K562 (cell line): ENCODE measurements around the gene SLC22A7. TPM values are rescaled to one million over a fixed set of nuclear protein-coding genes. Genes with fewer than 3 reads are reported as not detected.

Source experiments
- CCNT2 ChIP-seq: IDR thresholded peaks from 2 replicates; pipeline ENCODE4 v1.6.1; 2011; ENCODE audit warnings: borderline replicate concordance, low read depth, mild to moderate bottlenecking, moderate library complexity, mixed read lengths, low read length; ENCODE audit not compliant: insufficient read length; ENCODE audit errors: extremely low read depth
- CREB1 ChIP-seq, 2 experiments: sonication (generic) in 1 of 2; formaldehyde crosslinking in 1 of 2; IDR thresholded peaks; 2 replicates each; pipeline versions ENCODE4 v1.6.1 to v1.8.0; 2012 to 2022; ENCODE audit warnings: inconsistent platforms in 1 of 2, mild to moderate bottlenecking in 1 of 2, missing genetic modification reagents in 1 of 2, moderate library complexity in 1 of 2
- CXXC5 ChIP-seq: fragments of 250-450 bp; sonication (Bioruptor Pico); IDR thresholded peaks from 2 replicates; pipeline ENCODE4 v1.8.0; 2022; ENCODE audit warnings: inconsistent platforms, mild to moderate bottlenecking, moderate library complexity
- GABPB1 ChIP-seq: sonication (generic); formaldehyde crosslinking; IDR thresholded peaks from 2 replicates; pipeline ENCODE4 v1.8.0; 2022; ENCODE audit warnings: mild to moderate bottlenecking, missing genetic modification reagents
- MTA3 ChIP-seq: fragments of 450-650 bp; formaldehyde crosslinking; IDR thresholded peaks from 2 replicates; pipeline ENCODE4 v1.6.1; 2017; ENCODE audit warnings: mild to moderate bottlenecking, borderline replicate concordance
- NCOR1 ChIP-seq: fragments of 450-650 bp; IDR thresholded peaks from 2 replicates; pipeline ENCODE4 v1.6.1; 2016; ENCODE audit warnings: mild to moderate bottlenecking, moderate library complexity
- NFRKB ChIP-seq: fragments of 450-650 bp; IDR thresholded peaks from 2 replicates; pipeline ENCODE4 v1.6.1; 2016; ENCODE audit warnings: low read depth
- PHF20 ChIP-seq: fragments of 450-650 bp; IDR thresholded peaks from 2 replicates; pipeline ENCODE4 v1.6.1; 2018; ENCODE audit not compliant: partially characterized antibody
- RCOR1 ChIP-seq, 2 experiments: IDR thresholded peaks; 2 replicates each; pipeline ENCODE4 v1.6.1; 2012; ENCODE audit warnings: low read depth in 2 of 2, low read length in 2 of 2, borderline replicate concordance in 1 of 2, improper control_type of control experiment in 1 of 2
- RFX5 ChIP-seq: IDR thresholded peaks from 2 replicates; pipeline ENCODE4 v1.6.1; 2011; ENCODE audit warnings: low read depth, mild to moderate bottlenecking, improper control_type of control experiment, low read length
- SIN3A ChIP-seq, 2 experiments: fragments of 150-350 bp in 1 of 2; IDR thresholded peaks; 2 replicates each; pipeline ENCODE4 v1.6.1; 2011 to 2016; ENCODE audit warnings: borderline replicate concordance in 2 of 2, low read depth in 2 of 2, low read length in 2 of 2, mild to moderate bottlenecking in 2 of 2, moderate library complexity in 2 of 2; ENCODE audit not compliant: control insufficient read depth in 1 of 2
- SIN3B ChIP-seq: fragments of 450-650 bp; IDR thresholded peaks from 2 replicates; pipeline ENCODE4 v1.6.1; 2017; ENCODE audit warnings: low read depth, mild to moderate bottlenecking, moderate library complexity
- SMARCA4 ChIP-seq: fragments of 450-650 bp; IDR thresholded peaks from 2 replicates; pipeline ENCODE4 v1.6.1; 2016
- ZBTB7A ChIP-seq: IDR thresholded peaks from 2 replicates; pipeline ENCODE4 v1.6.1; 2011; ENCODE audit warnings: low read depth, mild to moderate bottlenecking, low read length, moderate library complexity, borderline replicate concordance; ENCODE audit not compliant: control insufficient read depth
- ZNF354B ChIP-seq: fragments of 250-450 bp; sonication (Bioruptor Pico); IDR thresholded peaks from 2 replicates; pipeline ENCODE4 v1.4.0; 2020
- ZNF644 ChIP-seq: fragments of 200-800 bp; sonication (Bioruptor generic); IDR thresholded peaks from 2 replicates; pipeline ENCODE4 v1.6.1; 2016; ENCODE audit warnings: low read depth, missing genetic modification characterization, missing compliant biosample characterization
- polyA plus RNA-seq, 8 experiments: library from polyadenylated mRNA; depleted of rRNA in 4 of 8; stranded (reverse) in 5 of 8; unstranded in 3 of 8; fragments of >200 nt; fragmentation: Nextera tagmentation in 2 of 8; fragmentation: Illumina TruSeq in 1 of 8; extraction: Ambion mirVana in 2 of 8; extraction: Trizol in 1 of 8; gene quantifications; 2 replicates each; pipeline versions ENCODE4 v1.2.1 to v1.2.3, GENCODE V29; 2011 to 2014; ENCODE audit warnings: inconsistent platforms in 1 of 8, missing spikeins in 1 of 8
- total RNA-seq, 7 experiments: library from RNA; depleted of rRNA in 6 of 7; stranded (reverse); fragments of >200 nt in 6 of 7; fragmentation: Illumina TruSeq in 2 of 7; extraction: Trizol in 2 of 7; gene quantifications; 2 replicates each; pipeline versions ENCODE4 v1.2.1 to v1.2.3, GENCODE V29; 2011 to 2021; ENCODE audit warnings: low replicate concordance in 1 of 7
- TF ChIP-seq, protein P1 (sequence below), 2 experiments: fragments of 450-650 bp; IDR thresholded peaks; 2 replicates each; pipeline ENCODE4 v1.6.1; 2016
- TF ChIP-seq, protein P2 (sequence below): fragments of 250-450 bp; sonication (Bioruptor Pico); IDR thresholded peaks from 2 replicates; pipeline ENCODE4 v1.9.0; 2021; ENCODE audit warnings: mild to moderate bottlenecking, inconsistent platforms
- TF ChIP-seq, protein P3 (sequence below): sonication (generic); formaldehyde crosslinking; IDR thresholded peaks from 2 replicates; pipeline ENCODE4 v1.8.0; 2022; ENCODE audit warnings: mild to moderate bottlenecking, missing genetic modification reagents

The SLC22A7 gene
- total and polyA plus RNA-seq, 9 of the 15 experiments (the other 6 are each of a cell fraction or from before 2014, with no cell fraction given), result not detected

DNA sequence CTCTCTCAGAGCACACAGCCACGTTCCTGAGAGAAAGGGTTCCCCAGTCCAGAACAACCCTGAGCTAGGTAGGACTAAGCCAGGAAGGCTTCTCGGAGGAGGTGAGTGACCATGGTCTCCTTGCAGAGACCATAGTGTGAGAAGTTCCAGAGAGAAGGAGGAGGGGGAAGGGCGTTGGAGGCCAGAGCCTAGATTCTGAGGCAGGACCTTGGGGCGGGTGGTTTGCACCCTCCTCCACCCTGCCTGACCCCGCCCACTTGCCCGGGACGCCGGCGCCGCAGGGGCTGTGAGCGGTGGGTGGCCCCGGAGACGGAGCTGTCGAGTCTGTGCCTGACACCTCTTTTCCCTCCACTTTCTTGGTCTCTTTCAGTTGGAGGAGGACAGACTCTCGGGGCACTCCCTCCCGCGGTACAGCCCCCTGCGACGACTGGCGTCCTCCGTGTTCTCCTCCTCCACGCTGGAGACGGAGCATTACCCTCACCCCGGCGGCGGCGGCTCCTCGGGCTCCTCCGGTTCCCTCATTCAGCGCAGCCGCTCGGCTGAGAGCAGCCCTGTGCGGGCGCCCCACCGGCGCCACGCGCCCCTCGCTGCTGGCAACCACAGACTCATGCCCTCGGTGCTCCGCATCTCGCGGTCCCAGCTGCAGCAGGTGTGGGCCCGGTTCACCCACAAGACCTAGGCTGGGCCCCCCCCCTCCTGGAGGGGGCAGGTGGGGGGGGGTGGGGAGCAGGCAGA, 28.6 kb upstream of the SLC22A7 start (continued):
- TF ChIP-seq, protein P1, sequence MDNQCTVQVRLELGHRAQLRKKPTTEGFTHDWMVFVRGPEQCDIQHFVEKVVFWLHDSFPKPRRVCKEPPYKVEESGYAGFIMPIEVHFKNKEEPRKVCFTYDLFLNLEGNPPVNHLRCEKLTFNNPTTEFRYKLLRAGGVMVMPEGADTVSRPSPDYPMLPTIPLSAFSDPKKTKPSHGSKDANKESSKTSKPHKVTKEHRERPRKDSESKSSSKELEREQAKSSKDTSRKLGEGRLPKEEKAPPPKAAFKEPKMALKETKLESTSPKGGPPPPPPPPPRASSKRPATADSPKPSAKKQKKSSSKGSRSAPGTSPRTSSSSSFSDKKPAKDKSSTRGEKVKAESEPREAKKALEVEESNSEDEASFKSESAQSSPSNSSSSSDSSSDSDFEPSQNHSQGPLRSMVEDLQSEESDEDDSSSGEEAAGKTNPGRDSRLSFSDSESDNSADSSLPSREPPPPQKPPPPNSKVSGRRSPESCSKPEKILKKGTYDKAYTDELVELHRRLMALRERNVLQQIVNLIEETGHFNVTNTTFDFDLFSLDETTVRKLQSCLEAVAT (IDR thresholded peaks at IDR 0.05), result no peak
- no peak for TF ChIP-seq NFRKB
- no peak for TF ChIP-seq CCNT2
- no peak for TF ChIP-seq SIN3B
- no peak for TF ChIP-seq SMARCA4
- TF ChIP-seq RFX5, result no peak
- TF ChIP-seq RCOR1 (IDR thresholded peaks at IDR 0.05; ENCODE audit: borderline replicate concordance in 1 of 2, low read depth in 2 of 2, low read length in 2 of 2), result peak in 1 of 2 experiments; percentile 30; a peak in 1 of 4 replicates
- TF ChIP-seq CREB1 (IDR thresholded peaks at IDR 0.05), result no peak
- no peak for TF ChIP-seq CREB1 (CRISPR knock-in tag; IDR thresholded peaks at IDR 0.05)
- TF ChIP-seq, protein P2, sequence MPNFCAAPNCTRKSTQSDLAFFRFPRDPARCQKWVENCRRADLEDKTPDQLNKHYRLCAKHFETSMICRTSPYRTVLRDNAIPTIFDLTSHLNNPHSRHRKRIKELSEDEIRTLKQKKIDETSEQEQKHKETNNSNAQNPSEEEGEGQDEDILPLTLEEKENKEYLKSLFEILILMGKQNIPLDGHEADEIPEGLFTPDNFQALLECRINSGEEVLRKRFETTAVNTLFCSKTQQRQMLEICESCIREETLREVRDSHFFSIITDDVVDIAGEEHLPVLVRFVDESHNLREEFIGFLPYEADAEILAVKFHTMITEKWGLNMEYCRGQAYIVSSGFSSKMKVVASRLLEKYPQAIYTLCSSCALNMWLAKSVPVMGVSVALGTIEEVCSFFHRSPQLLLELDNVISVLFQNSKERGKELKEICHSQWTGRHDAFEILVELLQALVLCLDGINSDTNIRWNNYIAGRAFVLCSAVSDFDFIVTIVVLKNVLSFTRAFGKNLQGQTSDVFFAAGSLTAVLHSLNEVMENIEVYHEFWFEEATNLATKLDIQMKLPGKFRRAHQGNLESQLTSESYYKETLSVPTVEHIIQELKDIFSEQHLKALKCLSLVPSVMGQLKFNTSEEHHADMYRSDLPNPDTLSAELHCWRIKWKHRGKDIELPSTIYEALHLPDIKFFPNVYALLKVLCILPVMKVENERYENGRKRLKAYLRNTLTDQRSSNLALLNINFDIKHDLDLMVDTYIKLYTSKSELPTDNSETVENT (CRISPR knock-in tag), result no peak
- no peak for TF ChIP-seq ZNF354B (CRISPR knock-in tag)
- TF ChIP-seq GABPB1 (CRISPR knock-in tag), result 0 out of 2 replicates have a peak, but pooled peaks have one; percentile 33
- no peak for TF ChIP-seq SIN3A (IDR thresholded peaks at IDR 0.05; ENCODE audit: borderline replicate concordance in 2 of 2, control insufficient read depth in 1 of 2, low read depth in 2 of 2, low read length in 2 of 2)
- TF ChIP-seq ZBTB7A, result 0 out of 2 replicates have a peak, but pooled peaks have one; percentile 32
- TF ChIP-seq, protein P3, sequence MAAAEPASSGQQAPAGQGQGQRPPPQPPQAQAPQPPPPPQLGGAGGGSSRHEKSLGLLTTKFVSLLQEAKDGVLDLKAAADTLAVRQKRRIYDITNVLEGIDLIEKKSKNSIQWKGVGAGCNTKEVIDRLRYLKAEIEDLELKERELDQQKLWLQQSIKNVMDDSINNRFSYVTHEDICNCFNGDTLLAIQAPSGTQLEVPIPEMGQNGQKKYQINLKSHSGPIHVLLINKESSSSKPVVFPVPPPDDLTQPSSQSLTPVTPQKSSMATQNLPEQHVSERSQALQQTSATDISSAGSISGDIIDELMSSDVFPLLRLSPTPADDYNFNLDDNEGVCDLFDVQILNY (CRISPR knock-in tag), result no peak
- peak; percentile 39 for TF ChIP-seq PHF20
- TF ChIP-seq CXXC5 (CRISPR knock-in tag), result peak; percentile 21; the same call in 1 of the 2 replicates
- no peak for TF ChIP-seq NCOR1
- no peak for TF ChIP-seq ZNF644 (tag)
- 0 out of 2 replicates have a peak, but pooled peaks have one; percentile 25 for TF ChIP-seq MTA3
